MV-4-11 (cell line): ENCODE results near the gene KRTAP5-10.
"Not testable (repeated sequence)": the region's sequence is repeated elsewhere in the genome, so short reads cannot be mapped to it uniquely, and the experiment has no call there.

Experiments
- DNase-seq: peaks from one replicate; lab custom pipeline; 2025; lab: John Stamatoyannopoulos, UW

The KRTAP5-10 gene

GRCh38 chr11:71611218-71611910 is 46.0 kb downstream of the KRTAP5-10 start:
- not testable (repeated sequence) for DNase-seq

GRCh38 chr11:71613931-71614330 is 48.6 kb downstream of the KRTAP5-10 start:
- not testable (repeated sequence) for DNase-seq

DNA sequence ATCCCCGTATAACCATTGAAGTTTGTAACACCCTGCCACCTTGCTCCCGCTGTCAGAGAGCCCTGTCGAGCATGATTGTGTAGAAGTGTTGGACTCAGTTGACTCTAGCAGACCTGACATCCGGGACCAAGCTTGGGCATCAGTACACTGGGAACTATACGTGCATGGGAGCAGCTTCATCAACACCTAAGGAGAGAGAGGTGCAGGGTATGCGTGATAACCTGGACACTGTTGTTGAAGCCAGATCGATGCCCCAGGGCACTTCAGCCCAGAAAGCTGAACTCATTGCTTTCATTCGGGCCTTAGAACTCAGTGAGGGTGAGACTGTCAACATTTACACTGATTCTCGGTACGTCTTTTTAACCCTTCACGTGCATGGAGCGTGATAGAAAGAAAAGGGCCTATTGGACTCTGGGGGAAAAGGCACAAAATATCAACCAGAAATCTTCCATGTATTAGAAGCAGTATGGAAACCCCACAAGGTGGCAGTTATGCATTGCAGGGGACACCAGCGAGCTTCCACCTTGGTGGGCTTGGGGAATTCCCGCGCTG is 49.1 kb downstream of the KRTAP5-10 start:
- DNase-seq = not testable (repeated sequence)

DNA sequence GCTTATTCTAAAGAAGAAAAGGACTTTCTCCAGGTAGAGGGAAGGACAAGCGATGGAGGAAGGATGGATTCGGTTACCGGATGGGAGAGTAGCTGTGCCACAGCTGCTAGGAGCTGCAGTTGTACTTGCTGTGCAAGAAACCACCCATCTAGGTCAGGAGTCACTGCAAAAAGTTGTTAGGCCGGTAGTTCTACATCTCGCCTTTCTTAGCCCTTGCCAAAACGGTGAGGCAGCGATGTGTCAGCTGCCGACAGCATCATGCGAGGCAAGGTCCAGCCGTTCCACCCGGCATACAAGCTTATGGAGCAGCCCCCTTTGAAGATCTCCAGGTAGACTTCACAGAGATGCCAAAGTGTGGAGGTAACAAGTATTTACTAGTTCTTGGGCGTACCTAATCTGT is 49.6 kb downstream of the KRTAP5-10 start:
- not testable (repeated sequence) for DNase-seq
